MV-4-11 (cell line): ENCODE data around the gene RAB40B.

Experiments used
- DNase-seq: peaks from one replicate; lab custom pipeline; 2025; lab: John Stamatoyannopoulos, UW

The RAB40B gene

DNA sequence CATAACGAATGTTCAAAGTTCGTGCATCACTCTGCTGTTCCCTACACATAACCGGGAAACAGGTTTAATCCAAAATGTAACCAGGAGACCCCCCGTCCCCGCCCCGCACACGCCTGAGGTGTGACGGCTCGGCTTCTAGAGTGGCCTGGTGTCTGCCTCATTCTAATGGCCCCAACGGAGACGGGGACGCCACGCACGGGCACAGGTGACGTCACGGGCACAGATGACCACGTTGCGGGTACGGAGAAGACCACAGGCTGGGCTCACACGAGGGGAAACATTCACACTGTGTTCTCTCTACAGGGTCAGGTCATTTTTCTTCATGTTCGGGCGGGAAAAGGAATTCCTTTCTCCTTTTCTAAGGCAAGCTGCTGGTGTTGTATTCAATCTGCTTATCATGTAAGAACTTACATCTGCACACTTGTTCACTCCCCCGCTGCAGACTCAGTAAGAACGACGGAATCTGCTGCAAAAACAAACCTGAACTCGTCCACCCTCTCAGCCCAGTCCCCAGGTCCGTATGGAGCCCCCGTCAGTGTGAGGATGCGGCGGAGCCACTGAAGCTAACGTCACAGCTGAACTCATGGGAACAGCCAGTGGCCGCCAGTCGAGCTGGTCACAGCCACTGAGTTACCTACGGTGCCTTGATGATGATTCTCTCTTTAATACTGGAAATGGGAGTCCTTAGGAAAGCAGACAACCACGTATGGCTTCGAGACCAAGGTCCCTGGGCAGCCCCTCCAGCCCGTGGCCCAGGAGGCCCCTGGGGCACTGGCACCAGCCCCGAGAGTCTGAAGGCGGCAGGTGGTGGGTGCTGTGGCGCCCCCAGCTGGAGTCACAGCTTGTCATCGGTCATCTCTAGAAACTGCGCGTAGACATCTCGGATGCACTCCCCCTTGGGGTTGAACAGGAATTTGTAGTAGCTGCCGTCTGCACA is 83.1 kb downstream of the RAB40B start:
- no peak for DNase-seq

DNA sequence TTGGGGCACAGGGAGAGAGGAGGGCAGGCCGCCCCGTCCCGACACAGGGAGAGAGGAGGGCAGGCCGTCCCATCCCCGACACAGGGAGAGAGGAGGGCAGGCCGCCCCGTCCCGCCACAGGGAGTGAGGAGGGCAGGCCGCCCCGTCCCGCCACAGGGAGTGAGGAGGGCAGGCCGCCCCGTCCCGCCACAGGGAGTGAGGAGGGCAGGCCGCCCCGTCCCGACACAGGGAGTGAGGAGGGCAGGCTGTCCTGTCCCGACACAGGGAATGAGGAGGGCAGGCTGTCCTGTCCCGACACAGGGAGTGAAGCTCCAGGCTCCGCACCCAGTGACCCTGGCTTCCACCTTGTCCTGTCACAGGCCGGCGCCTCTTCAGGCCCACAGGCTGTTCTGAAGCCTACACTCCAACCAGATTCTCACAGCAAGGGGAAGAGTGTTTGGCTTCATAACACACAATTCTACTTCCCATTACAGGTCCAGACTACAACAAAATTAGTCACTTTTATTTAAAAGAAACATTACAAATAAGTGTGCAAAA is 84.3 kb downstream of the RAB40B start:
- no peak for DNase-seq

DNA sequence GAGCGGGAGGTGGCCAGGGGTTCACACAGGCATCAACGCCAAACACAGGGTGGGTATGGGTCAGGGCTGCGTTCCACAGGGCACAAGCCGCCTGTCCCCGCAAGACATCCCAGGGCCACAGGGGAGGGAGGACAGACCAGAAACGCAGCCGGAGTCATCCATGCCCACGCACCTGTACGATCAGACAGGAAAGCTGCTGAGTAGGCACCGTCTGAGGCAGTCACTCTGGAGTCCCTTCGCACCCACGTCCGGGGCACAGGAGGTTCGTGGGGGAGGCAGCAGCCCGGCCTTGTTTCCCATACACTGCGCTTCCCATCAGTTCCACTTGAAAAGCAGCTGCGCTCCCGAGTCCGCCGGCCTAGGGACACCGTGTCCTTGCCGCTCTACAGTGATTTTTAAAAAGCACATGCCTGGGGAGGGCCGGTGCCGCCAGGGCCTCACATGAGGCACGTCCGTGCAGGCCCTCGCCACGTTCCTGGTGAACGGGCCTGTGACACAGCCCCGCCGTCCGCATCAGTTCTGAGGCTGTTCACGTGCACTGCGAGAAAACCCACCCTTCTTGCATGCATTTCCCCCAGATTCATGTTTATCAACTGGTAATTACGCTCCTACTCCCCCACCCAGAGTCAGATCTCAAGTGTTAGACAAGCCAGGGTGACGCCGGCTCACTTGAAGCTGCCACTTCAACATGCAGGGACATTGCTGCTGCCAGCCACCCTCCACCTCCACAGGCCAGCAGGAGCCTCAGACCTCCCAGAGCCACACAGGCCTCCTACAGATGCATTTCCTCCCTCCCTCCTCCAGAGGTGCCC is 85.0 kb downstream of the RAB40B start:
- no peak for DNase-seq

DNA sequence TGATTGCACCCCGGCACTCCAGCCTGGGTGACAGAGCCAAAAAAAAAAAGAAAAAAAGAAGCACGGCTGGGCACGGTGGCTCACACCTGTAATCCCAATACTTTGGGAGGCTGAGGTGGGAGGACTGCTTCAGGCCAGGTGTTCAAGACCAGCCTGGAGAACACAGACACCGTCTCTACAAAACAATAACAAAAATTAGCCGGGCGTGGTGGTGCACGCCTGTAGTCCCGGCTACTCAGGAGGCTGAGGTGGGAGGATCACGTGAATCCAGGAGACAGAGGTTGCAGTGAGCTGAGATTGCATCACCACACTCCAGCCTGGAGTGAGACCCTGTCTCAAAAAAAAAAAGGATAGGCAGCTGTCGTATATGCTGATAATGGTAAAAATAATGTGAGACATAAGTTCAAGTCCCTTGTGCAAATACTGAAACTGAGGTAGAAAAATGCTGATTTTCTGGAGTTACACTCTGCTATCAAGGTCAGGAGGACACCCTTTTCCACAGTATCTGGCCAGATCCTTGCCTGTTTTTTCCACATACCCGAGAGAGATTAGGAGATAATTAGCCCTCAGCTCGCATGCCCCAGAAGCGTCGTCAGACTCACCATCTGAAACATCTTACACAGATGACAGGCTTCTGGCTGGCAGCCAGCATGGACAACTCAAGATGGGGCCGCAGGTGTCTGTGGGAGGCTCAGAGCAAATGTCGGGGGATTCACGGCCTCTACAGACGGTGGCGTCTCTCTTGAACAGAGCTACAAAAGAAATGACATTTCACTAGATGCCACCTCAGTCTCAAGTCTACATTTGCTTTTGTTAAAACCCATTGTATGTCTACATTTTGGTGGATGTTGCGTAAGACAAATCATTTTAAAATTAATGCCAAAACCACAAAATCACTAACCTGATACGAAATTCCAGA is 87.1 kb downstream of the RAB40B start:
- no peak for DNase-seq

DNA sequence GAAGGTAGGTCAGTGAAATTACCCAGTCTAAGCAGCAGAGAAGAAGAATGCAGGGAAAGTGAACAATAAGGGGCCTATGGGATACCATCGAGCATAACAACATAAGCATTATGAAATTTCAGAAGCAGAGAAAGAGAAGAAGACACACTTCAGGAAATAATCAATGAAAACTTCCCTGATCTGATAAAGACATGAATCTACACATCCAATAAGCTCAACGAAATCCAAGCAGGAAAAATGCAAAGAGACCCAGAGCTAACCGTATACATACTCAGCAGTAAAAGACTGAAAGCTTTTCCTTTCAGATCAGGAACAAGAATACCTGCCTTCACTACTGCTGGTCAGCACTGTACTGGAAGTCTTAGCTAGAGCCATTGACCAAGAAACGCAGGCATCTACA is 88.8 kb downstream of the RAB40B start:
- no peak for DNase-seq

DNA sequence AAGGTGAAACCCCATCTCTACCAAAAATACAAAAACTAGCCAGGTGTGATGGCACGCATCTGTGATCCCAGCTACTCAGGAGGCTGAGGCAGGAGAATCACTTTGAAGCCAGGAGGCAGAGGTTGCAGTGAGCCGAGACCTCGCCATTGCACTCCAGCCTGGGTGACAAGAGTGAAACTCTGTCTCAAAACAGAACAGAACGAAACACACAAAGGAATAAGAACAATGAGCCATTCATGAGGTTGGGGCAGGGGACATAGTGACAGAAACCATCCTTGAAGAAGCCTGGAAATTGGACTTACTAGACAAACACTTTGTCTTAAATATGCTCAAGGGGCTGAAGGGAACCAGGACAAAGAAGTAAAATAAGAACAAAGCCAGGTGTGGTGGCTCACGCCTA is 89.7 kb downstream of the RAB40B start:
- no peak for DNase-seq

DNA sequence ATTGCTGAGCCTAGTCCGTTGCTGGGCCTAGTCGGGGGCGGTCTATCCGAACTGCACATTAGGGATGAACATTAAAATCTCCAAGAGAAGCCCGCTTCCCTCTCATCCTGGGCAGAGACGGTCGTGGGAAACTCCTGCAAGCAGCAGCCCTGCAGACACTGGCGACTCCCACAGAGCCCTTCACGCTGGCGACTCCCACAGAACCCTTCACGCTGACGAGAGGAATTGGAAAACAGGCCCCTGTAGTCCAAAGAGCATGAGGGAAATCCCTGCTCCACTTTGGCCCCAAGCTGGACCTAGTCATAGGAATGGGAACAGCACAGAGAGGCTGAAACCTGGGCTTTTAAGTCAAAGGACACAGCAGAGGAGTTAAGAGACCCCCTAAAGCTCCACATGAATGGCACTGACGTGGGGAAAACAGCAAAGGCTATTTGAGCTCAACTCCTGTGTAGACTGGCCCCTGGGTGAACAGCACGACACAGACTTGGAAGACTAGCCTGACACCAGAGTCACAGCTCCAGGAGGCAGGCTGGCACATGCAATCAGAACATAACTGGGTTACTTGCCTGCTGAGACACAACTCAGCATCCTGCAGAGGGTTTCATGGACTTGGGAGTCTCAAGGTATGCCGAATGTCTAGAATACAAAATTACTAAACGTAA is 92.4 kb downstream of the RAB40B start:
- no peak for DNase-seq
